HG03045 (cell line): ENCODE measurements around the gene EIF3C.
"Not testable (repeated sequence)": the region's sequence is repeated elsewhere in the genome, so short reads cannot be mapped to it uniquely, and the experiment has no call there.

ENCODE experiments used
- ATAC-seq: cut with Tn5 transposase; IDR thresholded peaks from one replicate; pipeline ENCODE4 v1.9.1; 2021; ENCODE audit warnings: mild to moderate bottlenecking, moderate library complexity; ENCODE audit not compliant: unreplicated experiment

EIF3C gene

GRCh38 chr16:28711220-28712083 is at the start of gene EIF3C:
Gene EIF3C (plus strand): TSS chr16:28711464. CDS start chr16:28711687, 223 bp downstream.
- ATAC-seq: peak; percentile 97

- ATAC-seq: not testable (repeated sequence)
Observed at GRCh38 chr16:28666264-28666663, 45.0 kb upstream of the EIF3C start.

GRCh38 chr16:28667480-28667879 is 43.8 kb upstream of the EIF3C start:
- not testable (repeated sequence) for ATAC-seq

GRCh38 chr16:28668199-28668598 is 43.1 kb upstream of the EIF3C start:
- not testable (repeated sequence) for ATAC-seq

- not testable (repeated sequence) for ATAC-seq
Observed at GRCh38 chr16:28688327-28688952, 22.8 kb upstream of the EIF3C start.

GRCh38 chr16:28689425-28689824 is 21.8 kb upstream of the EIF3C start:
- not testable (repeated sequence) for ATAC-seq

- not testable (repeated sequence) for ATAC-seq
Observed at GRCh38 chr16:28691722-28692121, 19.5 kb upstream of the EIF3C start.

GRCh38 chr16:28693257-28693950 is 17.9 kb upstream of the EIF3C start:
- not testable (repeated sequence) for ATAC-seq

- not testable (repeated sequence) for ATAC-seq
Observed at GRCh38 chr16:28699792-28700191, 11.5 kb upstream of the EIF3C start.

GRCh38 chr16:28700349-28700748 is 10.9 kb upstream of the EIF3C start:
- not testable (repeated sequence) for ATAC-seq

- not testable (repeated sequence) for ATAC-seq
Observed at GRCh38 chr16:28701384-28701783, 9.9 kb upstream of the EIF3C start.

GRCh38 chr16:28704246-28704645 is 7.0 kb upstream of the EIF3C start:
- not testable (repeated sequence) for ATAC-seq

- ATAC-seq: not testable (repeated sequence)
Observed at GRCh38 chr16:28722852-28723650, 11.8 kb downstream of the EIF3C start.

GRCh38 chr16:28731253-28731652 is 20.0 kb downstream of the EIF3C start:
- not testable (repeated sequence) for ATAC-seq

GRCh38 chr16:28732455-28733124 is 21.3 kb downstream of the EIF3C start:
- not testable (repeated sequence) for ATAC-seq

GRCh38 chr16:28739787-28740186 is 28.5 kb downstream of the EIF3C start:
- not testable (repeated sequence) for ATAC-seq

- ATAC-seq: not testable (repeated sequence)
Observed at GRCh38 chr16:28740631-28741030, 29.4 kb downstream of the EIF3C start.

- ATAC-seq: not testable (repeated sequence)
Observed at GRCh38 chr16:28741295-28741694, 30.0 kb downstream of the EIF3C start.

GRCh38 chr16:28746618-28747350 is 35.5 kb downstream of the EIF3C start:
- ATAC-seq: not testable (repeated sequence)
